ENCODE data around the gene FUT6. TPM values are rescaled to one million over a fixed set of nuclear protein-coding genes. Genes with fewer than 3 reads are reported as not detected.
A peak's percentile ranks its signal among the peaks of the same experiment; 100 is the strongest.

FUT6 gene
- total RNA-seq, 3 donors from 2014 or later = 0.73 to 4.3 TPM; not detected in 1

- DNase-seq (ENCODE audit: low spot score in 2 of 2) = peak; percentile 49 to 71
- intact Hi-C loops (cut with DNase I; ENCODE audit: low total_unique reads) = no loop called here
- TF ChIP-seq POLR2A (IDR thresholded peaks at IDR 0.05) (no peak), POLR2AphosphoS5 (IDR thresholded peaks at IDR 0.05) (no peak), CTCF (IDR thresholded peaks at IDR 0.05) (no peak)
These were observed 12.8 kb downstream of the FUT6 start for GRCh38 chr19:5826531-5827341.

DNA sequence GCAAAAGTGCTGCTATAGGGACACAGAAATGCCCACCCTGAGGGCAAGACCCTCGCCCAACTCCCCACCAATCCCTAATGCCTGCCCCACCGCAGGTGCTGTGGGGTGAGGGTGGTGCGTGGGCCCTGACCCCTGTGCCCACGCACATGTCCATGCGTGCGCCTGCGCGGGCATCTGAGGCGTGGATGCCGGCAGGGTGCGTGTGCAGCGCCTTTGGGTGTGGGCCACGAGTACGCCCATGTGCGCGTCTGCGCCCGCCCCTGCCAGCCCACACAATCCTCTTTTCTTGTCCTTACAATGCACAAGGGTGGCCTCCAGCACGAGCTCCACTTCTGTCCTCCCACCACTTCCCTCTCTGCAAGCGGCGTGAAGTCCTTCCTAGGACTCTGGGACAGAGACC, 14.3 kb downstream of the FUT6 start:
- TF ChIP-seq POLR2A (IDR thresholded peaks at IDR 0.05) (no peak), CTCF (IDR thresholded peaks at IDR 0.05) (no peak), POLR2AphosphoS5 (IDR thresholded peaks at IDR 0.05) (no peak)
- no peaks in the 10 kb centered on the region for H3K36me3 ChIP-seq
- no peak for DNase-seq (ENCODE audit: low spot score in 2 of 2)
- H3K27me3 ChIP-seq = peaks cover 0 to 5% of the 10 kb centered on the region in 2 donors
- intact Hi-C loops (cut with DNase I; ENCODE audit: low total_unique reads) = no loop called here
- no peaks in the 10 kb centered on the region for H3K9me3 ChIP-seq
- no peak overlapping the region for H3K27ac ChIP-seq
- H3K4me1 ChIP-seq = peaks cover 0 to 3% of the 10 kb centered on the region in 2 donors
- H3K4me3 ChIP-seq = no peak overlapping the region

More at GRCh38 chr19:5826531-5827341, 12.8 kb downstream of the FUT6 start:
- H3K4me1 ChIP-seq = peaks cover 0 to 3% of the 10 kb centered on the region in 2 donors
- H3K9me3 ChIP-seq = no peaks in the 10 kb centered on the region
- no peak overlapping the region for H3K4me3 ChIP-seq
- H3K27ac ChIP-seq = no peak overlapping the region
- H3K36me3 ChIP-seq = no peaks in the 10 kb centered on the region
- H3K27me3 ChIP-seq = peaks cover 0 to 5% of the 10 kb centered on the region in 2 donors

DNA sequence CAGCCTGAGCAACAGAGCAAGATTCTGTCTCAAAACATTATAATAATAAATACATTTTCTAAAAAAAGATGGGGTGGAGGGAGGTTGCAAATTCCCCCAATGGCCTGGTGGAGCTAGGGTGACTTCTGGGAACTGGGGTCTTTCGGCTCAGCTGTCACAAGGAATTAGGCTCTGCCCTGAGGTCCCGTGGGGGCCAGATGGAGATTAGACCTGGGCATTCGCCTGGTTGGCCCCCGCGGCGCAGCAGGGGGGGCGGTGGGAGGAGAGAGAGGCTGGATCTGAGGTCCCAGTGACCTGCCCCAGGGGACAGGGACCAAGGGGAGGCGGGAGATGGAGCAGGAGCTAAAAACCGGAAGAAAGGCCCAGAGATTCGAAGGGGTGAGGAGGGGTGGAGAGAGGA, 14.8 kb downstream of the FUT6 start:
- DNase-seq (ENCODE audit: low spot score in 2 of 2) = no peak
- H3K27ac ChIP-seq = no peak overlapping the region
- no peaks in the 10 kb centered on the region for H3K9me3 ChIP-seq
- no peak overlapping the region for H3K4me3 ChIP-seq
- TF ChIP-seq POLR2A (IDR thresholded peaks at IDR 0.05) = no peak
- no peak for TF ChIP-seq POLR2AphosphoS5 (IDR thresholded peaks at IDR 0.05)
- TF ChIP-seq CTCF (IDR thresholded peaks at IDR 0.05) = no peak
- no peaks in the 10 kb centered on the region for H3K36me3 ChIP-seq
- peaks cover 0 to 5% of the 10 kb centered on the region in 2 donors for H3K27me3 ChIP-seq
- intact Hi-C loops (cut with DNase I; ENCODE audit: low total_unique reads) = no loop called here
- peaks cover 0 to 3% of the 10 kb centered on the region in 2 donors for H3K4me1 ChIP-seq

GRCh38 chr19:5823579-5824281, 15.8 kb downstream of the FUT6 start:
- Histone ChIP-seq H3K27me3 (no peaks in the 10 kb centered on the region), H3K9me3 (no peaks in the 10 kb centered on the region), H3K27ac (no peak overlapping the region), H3K36me3 (no peaks in the 10 kb centered on the region), H3K4me1 (peaks cover 0 to 3% of the 10 kb centered on the region in 2 donors), H3K4me3 (no peak overlapping the region)
- intact Hi-C loops (cut with DNase I; ENCODE audit: low total_unique reads) = no loop called here
- no peak for TF ChIP-seq POLR2AphosphoS5 (IDR thresholded peaks at IDR 0.05)
- no peak for TF ChIP-seq POLR2A (IDR thresholded peaks at IDR 0.05)
- no peak for TF ChIP-seq CTCF (IDR thresholded peaks at IDR 0.05)
- DNase-seq (ENCODE audit: low spot score in 2 of 2) = no peak
